CD14-positive monocyte (primary cell): Measurements from ENCODE around the gene VWF. TPM values are rescaled to one million over a fixed set of nuclear protein-coding genes. Genes with fewer than 3 reads are reported as not detected.
A peak's percentile ranks its signal among the peaks of the same experiment; 100 is the strongest.
"Not testable (repeated sequence)": the region's sequence is repeated elsewhere in the genome, so short reads cannot be mapped to it uniquely, and the experiment has no call there.

Source experiments
- DNase-seq, 3 donors: peaks; one replicate each; pipeline ENCODE4 v3.0.0-alpha.2; 2011 to 2022
- H2AFZ ChIP-seq: 2 replicates; pipeline ENCODE4 v1.6.0; 2012; ENCODE audit warnings: mild to moderate bottlenecking, low read depth, low read length, inconsistent platforms; ENCODE audit not compliant: insufficient read depth, poor library complexity, severe bottlenecking
- H3K27ac ChIP-seq, 2 donors: 1 replicate in 1 of 2; 2 replicates in 1 of 2; pipeline ENCODE4 v1.5.1; 2012 to 2013; ENCODE audit warnings: low read length in 2 of 2, control low read depth in 1 of 2, inconsistent platforms in 1 of 2, low read depth in 1 of 2, mild to moderate bottlenecking in 1 of 2
- H3K27me3 ChIP-seq, 2 donors: one replicate each; pipeline versions ENCODE4 v1.6.0 to v1.6.1; 2011 to 2013; ENCODE audit warnings: low read length in 2 of 2; ENCODE audit not compliant: control insufficient read depth in 2 of 2, insufficient read depth in 2 of 2
- H3K36me3 ChIP-seq, 2 donors: replicated peaks in 1 of 2; 1 replicate in 1 of 2; 2 replicates in 1 of 2; pipeline versions ENCODE4 v1.5.1 to v1.6.1; 2012 to 2013; ENCODE audit warnings: low read length in 2 of 2, control low read depth in 1 of 2, inconsistent platforms in 1 of 2, mild to moderate bottlenecking in 1 of 2; ENCODE audit not compliant: insufficient read depth in 2 of 2, control insufficient read depth in 1 of 2
- H3K4me1 ChIP-seq, 2 donors: 1 replicate in 1 of 2; 2 replicates in 1 of 2; pipeline versions ENCODE4 v1.5.1 to v1.6.1; 2012 to 2013; ENCODE audit warnings: low read length in 2 of 2, control low read depth in 1 of 2, inconsistent platforms in 1 of 2, mild to moderate bottlenecking in 1 of 2, moderate library complexity in 1 of 2; ENCODE audit not compliant: insufficient read depth in 2 of 2, control insufficient read depth in 1 of 2
- H3K4me2 ChIP-seq: replicated peaks from 2 replicates; pipeline ENCODE3; 2012; ENCODE audit warnings: low read length, moderate library complexity, mild to moderate bottlenecking; ENCODE audit not compliant: poor library complexity, severe bottlenecking; ENCODE audit errors: extremely low read depth
- H3K4me3 ChIP-seq, 3 experiments: fragments of 200-600 bp in 1 of 3; sonication (generic) in 1 of 3; replicated peaks in 1 of 3; 1 replicate in 2 of 3; 2 replicates in 1 of 3; pipeline ENCODE4 v1.5.1; 2011 to 2013; ENCODE audit warnings: low read length in 3 of 3, mild to moderate bottlenecking in 3 of 3, control low read depth in 2 of 3, low read depth in 2 of 3, inconsistent platforms in 1 of 3, moderate library complexity in 1 of 3
- H3K79me2 ChIP-seq: 2 replicates; pipeline ENCODE4 v1.6.0; 2012; ENCODE audit warnings: mild to moderate bottlenecking, control low read depth, inconsistent platforms, low read length, moderate library complexity; ENCODE audit not compliant: insufficient read depth
- H3K9ac ChIP-seq: 2 replicates; pipeline ENCODE4 v1.6.0; 2017; ENCODE audit warnings: low read length, mild to moderate bottlenecking; ENCODE audit not compliant: insufficient read depth, poor library complexity, severe bottlenecking
- H3K9me3 ChIP-seq, 2 donors: replicated peaks in 1 of 2; 1 replicate in 1 of 2; 2 replicates in 1 of 2; pipeline versions ENCODE4 v1.5.1 to v1.6.1; 2012 to 2013; ENCODE audit warnings: low read length in 2 of 2, control low read depth in 1 of 2; ENCODE audit not compliant: control insufficient read depth in 1 of 2, insufficient read depth in 1 of 2
- H4K20me1 ChIP-seq: 2 replicates; pipeline ENCODE4 v1.6.0; 2012; ENCODE audit warnings: mild to moderate bottlenecking, low read length, control low read depth, moderate library complexity; ENCODE audit not compliant: insufficient read depth
- H3K27ac Mint-ChIP-seq, 7 donors: one replicate each; pipeline ENCODE4 v1.8.0; 2020; ENCODE audit warnings: mild to moderate bottlenecking in 7 of 7, mixed read lengths in 7 of 7, moderate library complexity in 6 of 7, inconsistent platforms in 2 of 7
- H3K27me3 Mint-ChIP-seq, 3 donors: one replicate each; pipeline ENCODE4 v1.8.0; 2021 to 2022; ENCODE audit warnings: low read depth in 3 of 3, mild to moderate bottlenecking in 3 of 3, mixed read lengths in 3 of 3, moderate library complexity in 3 of 3, inconsistent platforms in 1 of 3
- H3K36me3 Mint-ChIP-seq, 2 donors: one replicate each; pipeline ENCODE4 v1.8.0; 2020; ENCODE audit warnings: mixed read lengths in 2 of 2, inconsistent platforms in 1 of 2, mild to moderate bottlenecking in 1 of 2
- H3K4me1 Mint-ChIP-seq: one replicate; pipeline ENCODE4 v1.8.0; 2020; ENCODE audit warnings: mild to moderate bottlenecking, mixed read lengths
- H3K4me3 Mint-ChIP-seq, 2 donors: one replicate each; pipeline ENCODE4 v1.8.0; 2020; ENCODE audit warnings: mild to moderate bottlenecking in 2 of 2, mixed read lengths in 2 of 2, moderate library complexity in 1 of 2
- H3K9me3 Mint-ChIP-seq, 7 donors: one replicate each; pipeline ENCODE4 v1.8.0; 2020 to 2022; ENCODE audit warnings: mixed read lengths in 7 of 7, mild to moderate bottlenecking in 6 of 7, moderate library complexity in 6 of 7, inconsistent platforms in 2 of 7
- WGBS: methylation state at CpG from one replicate; pipeline ENCODE4 v1.1.5; 2013; ENCODE audit warnings: missing lambda C conversion rate; ENCODE audit not compliant: insufficient coverage; 5-methylcytosine and 5-hydroxymethylcytosine counted together
- intact Hi-C, 2 donors: fragments of 100-400 bp; cut with micrococcal nuclease; formaldehyde crosslinking; loops; one replicate each; pipeline versions ENCODE4 v1.15.0 to v1.15.1; 2023
- polyA plus RNA-seq, 3 donors: library from polyadenylated mRNA; depleted of rRNA in 1 of 3; unstranded in 2 of 3; stranded (reverse) in 1 of 3; fragments of 300-500 nt in 2 of 3; fragments of >200 nt in 1 of 3; fragmentation: Illumina TruSeq in 2 of 3; gene quantifications; 1 replicate in 2 of 3; 2 replicates in 1 of 3; pipeline ENCODE4 v1.2.3, GENCODE V29; 2012 to 2021
- TF ChIP-seq, protein P1 (sequence below): fragments of 200-600 bp; IDR thresholded peaks from one replicate; pipeline ENCODE4 v1.8.0; 2022; ENCODE audit warnings: antibody characterized with exemption, mild to moderate bottlenecking

VWF gene
- polyA plus RNA-seq, 3 donors, result 0.17 to 0.49 (median 0.48) TPM

DNA sequence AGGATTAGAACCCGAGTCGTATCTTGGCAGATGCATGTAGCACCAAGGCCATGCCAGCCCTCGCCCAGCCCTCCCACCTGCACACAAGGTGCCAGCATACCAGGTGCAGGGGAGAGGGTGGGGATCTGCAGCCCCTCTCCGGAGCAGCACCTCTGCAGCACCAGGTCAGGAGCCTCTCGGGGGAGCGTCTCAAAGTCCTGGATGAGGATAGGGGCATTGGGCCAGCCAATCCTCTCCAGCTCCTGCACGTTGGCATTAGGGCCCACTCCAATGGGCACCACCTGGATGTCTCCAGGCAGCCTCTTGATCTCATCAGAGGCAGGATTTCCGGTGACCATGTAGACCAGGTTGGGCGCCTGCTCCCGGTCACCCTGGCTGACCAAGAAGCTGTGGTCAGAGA is 106.2 kb downstream of the VWF start:
- H4K20me1 ChIP-seq, result no peaks in the 10 kb centered on the region
- no peak overlapping the region for H3K4me3 ChIP-seq
- TF ChIP-seq, protein P1, sequence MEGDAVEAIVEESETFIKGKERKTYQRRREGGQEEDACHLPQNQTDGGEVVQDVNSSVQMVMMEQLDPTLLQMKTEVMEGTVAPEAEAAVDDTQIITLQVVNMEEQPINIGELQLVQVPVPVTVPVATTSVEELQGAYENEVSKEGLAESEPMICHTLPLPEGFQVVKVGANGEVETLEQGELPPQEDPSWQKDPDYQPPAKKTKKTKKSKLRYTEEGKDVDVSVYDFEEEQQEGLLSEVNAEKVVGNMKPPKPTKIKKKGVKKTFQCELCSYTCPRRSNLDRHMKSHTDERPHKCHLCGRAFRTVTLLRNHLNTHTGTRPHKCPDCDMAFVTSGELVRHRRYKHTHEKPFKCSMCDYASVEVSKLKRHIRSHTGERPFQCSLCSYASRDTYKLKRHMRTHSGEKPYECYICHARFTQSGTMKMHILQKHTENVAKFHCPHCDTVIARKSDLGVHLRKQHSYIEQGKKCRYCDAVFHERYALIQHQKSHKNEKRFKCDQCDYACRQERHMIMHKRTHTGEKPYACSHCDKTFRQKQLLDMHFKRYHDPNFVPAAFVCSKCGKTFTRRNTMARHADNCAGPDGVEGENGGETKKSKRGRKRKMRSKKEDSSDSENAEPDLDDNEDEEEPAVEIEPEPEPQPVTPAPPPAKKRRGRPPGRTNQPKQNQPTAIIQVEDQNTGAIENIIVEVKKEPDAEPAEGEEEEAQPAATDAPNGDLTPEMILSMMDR, result no peak
- H3K9me3 Mint-ChIP-seq, result no peaks in the 10 kb centered on the region
- H3K36me3 ChIP-seq, result no peaks in the 10 kb centered on the region
- 96% methylated on average over 7 of the region's 10 CpGs for WGBS
- no peak overlapping the region for H3K4me2 ChIP-seq
- H3K36me3 Mint-ChIP-seq, result no peaks in the 10 kb centered on the region
- H3K27me3 ChIP-seq, result no peaks in the 10 kb centered on the region
- no peak for DNase-seq
- H3K79me2 ChIP-seq, result no peaks in the 10 kb centered on the region
- H3K9ac ChIP-seq, result no peak overlapping the region
- H3K27ac ChIP-seq, result no peak overlapping the region
- H2AFZ ChIP-seq, result no peak overlapping the region
- no peak overlapping the region for H3K4me3 Mint-ChIP-seq
- no peaks in the 10 kb centered on the region for H3K4me1 Mint-ChIP-seq
- H3K4me1 ChIP-seq, result no peaks in the 10 kb centered on the region
- peaks cover 1 to 12% (median 4%) of the 10 kb centered on the region in 3 donors for H3K27me3 Mint-ChIP-seq
- intact Hi-C loops, result no loop called here
- no peak overlapping the region for H3K27ac Mint-ChIP-seq
- H3K9me3 ChIP-seq, result no peaks in the 10 kb centered on the region

DNA sequence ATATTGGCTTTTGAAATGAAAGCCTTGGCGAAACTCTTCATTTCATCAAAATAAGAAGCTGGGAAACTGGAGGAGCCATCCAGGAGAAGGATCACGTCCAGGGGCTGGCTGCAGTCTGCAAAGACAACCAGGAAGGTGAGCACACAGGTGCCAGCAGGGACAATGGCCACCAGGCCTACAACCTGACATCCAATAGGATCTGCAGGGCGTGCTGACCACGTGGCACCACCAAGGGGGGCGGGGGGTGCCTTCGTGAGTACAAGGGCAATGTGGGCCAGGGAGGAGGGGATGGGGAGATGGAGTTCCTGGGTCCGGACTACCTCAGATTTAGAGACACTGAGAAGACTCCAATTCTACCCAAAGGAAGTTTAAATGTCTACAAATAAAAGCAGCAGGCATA is 107.7 kb downstream of the VWF start:
- no peak overlapping the region for H3K9ac ChIP-seq
- H3K4me3 ChIP-seq, result no peak overlapping the region
- Mint-ChIP-seq H3K4me3 (no peak overlapping the region), H3K27me3 (peaks cover 1 to 10% (median 4%) of the 10 kb centered on the region in 3 donors), H3K36me3 (no peaks in the 10 kb centered on the region), H3K9me3 (no peaks in the 10 kb centered on the region), H3K27ac (peak overlapping the region in 1 of 7 donors; percentile 76), H3K4me1 (no peaks in the 10 kb centered on the region)
- H3K27ac ChIP-seq, result no peak overlapping the region
- no peaks in the 10 kb centered on the region for H3K9me3 ChIP-seq
- TF ChIP-seq, protein P1, result no peak
- no peaks in the 10 kb centered on the region for H3K27me3 ChIP-seq
- H3K4me2 ChIP-seq, result no peak overlapping the region
- 60% methylated on average over 1 of the region's 7 CpGs for WGBS
- no peaks in the 10 kb centered on the region for H3K79me2 ChIP-seq
- DNase-seq, result no peak
- no peaks in the 10 kb centered on the region for H3K4me1 ChIP-seq
- H2AFZ ChIP-seq, result no peak overlapping the region
- intact Hi-C loops, result no loop called here
- H3K36me3 ChIP-seq, result no peaks in the 10 kb centered on the region
- no peaks in the 10 kb centered on the region for H4K20me1 ChIP-seq

DNA sequence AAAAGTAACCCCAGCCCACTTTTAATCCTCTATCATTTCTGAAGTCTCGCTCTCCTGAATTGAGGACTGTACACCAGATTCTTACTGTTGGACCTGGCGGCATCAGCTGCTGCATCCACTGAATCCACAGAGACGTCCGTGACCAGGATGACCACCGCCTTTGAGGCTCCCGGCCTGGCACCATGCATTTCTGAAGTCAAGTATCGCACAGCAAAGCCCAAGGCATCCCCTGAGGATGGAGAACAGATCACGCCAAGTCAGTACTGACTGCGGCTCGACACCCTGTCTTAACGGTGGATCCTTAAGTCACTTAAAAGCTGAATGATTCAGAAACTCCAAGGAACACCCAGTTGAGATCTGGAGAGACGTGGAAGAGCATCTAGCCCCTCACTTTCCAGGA is 108.5 kb downstream of the VWF start:
- H3K36me3 ChIP-seq, H3K27ac Mint-ChIP-seq, H3K9me3 Mint-ChIP-seq, H3K36me3 Mint-ChIP-seq, H3K79me2 ChIP-seq, H3K27me3 ChIP-seq, H3K4me3 ChIP-seq, H3K27ac ChIP-seq, H3K9ac ChIP-seq, H3K4me1 Mint-ChIP-seq, H3K4me2 ChIP-seq, H3K4me3 Mint-ChIP-seq, H3K4me1 ChIP-seq, H4K20me1 ChIP-seq, intact Hi-C loops, H2AFZ ChIP-seq, H3K27me3 Mint-ChIP-seq, DNase-seq, H3K9me3 ChIP-seq: not testable (repeated sequence)
- 100% methylated on average over 7 of the region's 12 CpGs for WGBS

DNA sequence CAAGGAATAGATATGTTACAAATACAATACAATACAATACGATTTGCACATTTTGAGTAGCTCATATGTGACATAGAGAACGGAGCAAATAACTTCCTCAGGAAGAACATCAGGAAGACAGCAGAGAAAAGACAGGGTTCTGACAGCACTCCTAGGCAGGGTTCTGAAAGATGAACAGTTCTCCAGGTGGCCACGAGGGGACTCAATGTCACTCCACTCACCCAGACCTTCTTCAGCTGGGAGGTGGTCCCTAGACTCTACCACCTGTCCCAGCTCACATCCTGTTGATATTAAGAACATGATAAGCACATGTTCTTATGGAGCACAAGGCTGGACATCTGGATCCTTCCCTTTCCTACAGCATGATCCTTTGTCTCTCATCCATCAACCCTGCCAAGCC is 109.2 kb downstream of the VWF start:
- H3K27ac ChIP-seq, H3K36me3 Mint-ChIP-seq, H2AFZ ChIP-seq, H3K27me3 Mint-ChIP-seq, H3K4me1 Mint-ChIP-seq, H3K9ac ChIP-seq, H3K4me2 ChIP-seq, H3K4me1 ChIP-seq, H3K9me3 Mint-ChIP-seq, H3K79me2 ChIP-seq, H4K20me1 ChIP-seq, H3K4me3 Mint-ChIP-seq, DNase-seq, H3K27me3 ChIP-seq, H3K27ac Mint-ChIP-seq, H3K9me3 ChIP-seq, intact Hi-C loops, H3K4me3 ChIP-seq, H3K36me3 ChIP-seq: not testable (repeated sequence)
- no CpG with 5 or more reads among the region's 3 CpGs for WGBS
